Tibial nerve (tissue), 4 donors: ENCODE data around the gene CLEC4C.
"Not testable (repeated sequence)": the region's sequence is repeated elsewhere in the genome, so short reads cannot be mapped to it uniquely, and the experiment has no call there.

ENCODE experiments used
- CTCF ChIP-seq, 5 experiments: fragments of 200-600 bp in 3 of 5; fragments of 450-650 bp in 2 of 5; sonication (generic) in 3 of 5; IDR thresholded peaks; one replicate each; pipeline ENCODE4 v1.5.1; 2016 to 2019; ENCODE audit warnings: antibody characterized with exemption in 5 of 5, mild to moderate bottlenecking in 3 of 5, moderate library complexity in 2 of 5
- EP300 ChIP-seq, 2 donors: sonication (generic); formaldehyde crosslinking; IDR thresholded peaks; one replicate each; pipeline ENCODE4 v1.6.1; 2017; ENCODE audit warnings: antibody characterized with exemption in 2 of 2, mild to moderate bottlenecking in 1 of 2
- POLR2A ChIP-seq, 2 donors: fragments of 450-650 bp; IDR thresholded peaks; one replicate each; pipeline ENCODE4 v1.6.1; 2017; ENCODE audit warnings: antibody characterized with exemption in 2 of 2, mild to moderate bottlenecking in 2 of 2, moderate library complexity in 2 of 2

GRCh38 chr12:7788884-7789528 is 41.8 kb upstream of the CLEC4C start, which contains the start of gene NANOG:
- not testable (repeated sequence) for TF ChIP-seq POLR2A, CTCF, EP300 (IDR thresholded peaks at IDR 0.05)
